ENCODE measurements around the gene RGS6.

- no peak for TF ChIP-seq CTCF (IDR thresholded peaks at IDR 0.05)
- TF ChIP-seq POLR2AphosphoS5 (IDR thresholded peaks at IDR 0.05): no peak
- TF ChIP-seq POLR2A (IDR thresholded peaks at IDR 0.05): no peak
These were observed 522.3 kb downstream of the RGS6 start for GRCh38 chr14:72454388-72455160.
